Esophagus muscularis mucosa (tissue), 4 donors: ENCODE data around the gene RHBDL3.

Experiments
- CTCF ChIP-seq, 3 experiments: fragments of 200-600 bp in 2 of 3; fragments of 450-650 bp in 1 of 3; sonication (generic) in 2 of 3; IDR thresholded peaks; one replicate each; pipeline ENCODE4 v1.5.1; 2017 to 2019; ENCODE audit warnings: antibody characterized with exemption in 3 of 3, mild to moderate bottlenecking in 2 of 3, moderate library complexity in 1 of 3
- EP300 ChIP-seq: sonication (generic); formaldehyde crosslinking; IDR thresholded peaks from one replicate; pipeline ENCODE4 v1.6.1; 2017; ENCODE audit warnings: antibody characterized with exemption
- POLR2A ChIP-seq: fragments of 450-650 bp; IDR thresholded peaks from one replicate; pipeline ENCODE4 v1.6.1; 2017; ENCODE audit warnings: antibody characterized with exemption, moderate library complexity, mild to moderate bottlenecking, low read depth
- POLR2AphosphoS5 ChIP-seq, 2 donors: sonication (generic); formaldehyde crosslinking; IDR thresholded peaks; one replicate each; pipeline ENCODE4 v1.6.1; 2017; ENCODE audit warnings: antibody characterized with exemption in 2 of 2

DNA sequence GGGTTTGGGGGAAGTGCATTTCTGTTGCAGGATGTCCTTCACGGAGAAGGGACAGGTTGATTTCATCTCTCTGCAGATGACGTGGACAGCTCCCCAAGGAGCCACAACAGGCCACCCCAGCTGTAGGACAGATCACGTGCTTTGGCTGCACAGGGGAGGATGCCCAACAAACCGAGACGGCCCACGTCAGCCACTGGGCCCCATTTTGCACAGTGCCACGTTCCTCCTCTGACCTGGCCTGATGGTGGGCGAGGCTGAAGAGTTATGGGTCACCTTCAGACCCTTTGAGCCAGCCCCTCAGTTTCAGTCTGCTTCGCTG is 9.0 kb upstream of the RHBDL3 start:
- TF ChIP-seq CTCF (IDR thresholded peaks at IDR 0.05) = no peak
- no peak for TF ChIP-seq POLR2A
- no peak for TF ChIP-seq EP300
- no peak for TF ChIP-seq POLR2AphosphoS5 (IDR thresholded peaks at IDR 0.05)
